Breast epithelium (tissue), 4 donors: ENCODE data around the gene FBXL7. TPM values are rescaled to one million over a fixed set of nuclear protein-coding genes. Genes with fewer than 3 reads are reported as not detected.
A peak's percentile ranks its signal among the peaks of the same experiment; 100 is the strongest.

Experiments
- DNase-seq, 2 donors: peaks; one replicate each; pipeline ENCODE4 v3.0.0-alpha.2; 2019; ENCODE audit warnings: low spot score in 2 of 2
- H3K27ac ChIP-seq, 2 donors: fragments of 200-600 bp; sonication (generic) in 1 of 2; one replicate each; pipeline ENCODE4 v1.5.1; 2016 to 2019; ENCODE audit warnings: mild to moderate bottlenecking in 1 of 2
- H3K27me3 ChIP-seq, 2 donors: fragments of 200-600 bp; sonication (generic) in 1 of 2; one replicate each; pipeline versions ENCODE4 v1.5.1 to v1.6.0; 2017 to 2019; ENCODE audit warnings: control low read depth in 1 of 2, mild to moderate bottlenecking in 1 of 2
- H3K36me3 ChIP-seq: fragments of 200-600 bp; one replicate; pipeline ENCODE4 v1.5.1; 2019
- H3K4me1 ChIP-seq, 2 donors: fragments of 200-600 bp; sonication (generic); one replicate each; pipeline ENCODE4 v1.5.1; 2016 to 2019; ENCODE audit warnings: control low read depth in 1 of 2
- H3K4me3 ChIP-seq, 3 donors: fragments of 200-600 bp; sonication (generic); 1 replicate in 2 of 3; 2 replicates in 1 of 3; pipeline ENCODE4 v1.5.1; 2016 to 2019; ENCODE audit warnings: mild to moderate bottlenecking in 3 of 3, moderate library complexity in 2 of 3
- H3K9me3 ChIP-seq, 2 donors: fragments of 200-600 bp; sonication (generic) in 1 of 2; one replicate each; pipeline ENCODE4 v1.5.1; 2016 to 2019; ENCODE audit warnings: control low read depth in 1 of 2
- CTCF ChIP-seq, 3 donors: fragments of 450-650 bp; IDR thresholded peaks; one replicate each; pipeline ENCODE4 v1.5.1; 2016 to 2017; ENCODE audit warnings: antibody characterized with exemption in 3 of 3, mild to moderate bottlenecking in 3 of 3, moderate library complexity in 3 of 3
- POLR2A ChIP-seq: fragments of 450-650 bp; IDR thresholded peaks from one replicate; pipeline ENCODE4 v1.6.1; 2016; ENCODE audit warnings: antibody characterized with exemption, mild to moderate bottlenecking, moderate library complexity
- POLR2AphosphoS5 ChIP-seq, 3 donors: sonication (generic); formaldehyde crosslinking; IDR thresholded peaks; one replicate each; pipeline ENCODE4 v1.6.1; 2017; ENCODE audit warnings: antibody characterized with exemption in 3 of 3
- intact Hi-C: fragments of 100-400 bp; cut with DNase I; formaldehyde crosslinking; loops from one replicate; pipeline ENCODE4 v1.15.1; 2023; ENCODE audit warnings: low total_unique reads
- total RNA-seq, 3 donors: library from RNA; depleted of rRNA; stranded (reverse); fragments of >200 nt; gene quantifications; one replicate each; pipeline ENCODE4 v1.1.0, GENCODE V29; 2016

FBXL7 gene
- total RNA-seq, 3 donors from 2014 or later = 6.9 to 17.3 (median 10.8) TPM

- H3K36me3 ChIP-seq = no peaks in the 10 kb centered on the region
- peak overlapping the region in 1 of 3 donors; percentile 25 for H3K4me3 ChIP-seq
- no peaks in the 10 kb centered on the region for H3K27me3 ChIP-seq
- peak overlapping the region; percentile 43 to 80 for H3K27ac ChIP-seq
- no peaks in the 10 kb centered on the region for H3K9me3 ChIP-seq
- no peak for DNase-seq
- TF ChIP-seq POLR2AphosphoS5 (IDR thresholded peaks at IDR 0.05) (no peak), CTCF (IDR thresholded peaks at IDR 0.05) (no peak), POLR2A (no peak)
- intact Hi-C loops = no loop called here
- H3K4me1 ChIP-seq = peaks cover 0 to 2% of the 10 kb centered on the region in 2 donors
These were observed 145.6 kb downstream of the FBXL7 start for GRCh38 chr5:15645381-15646160.

- no peak for DNase-seq
- Histone ChIP-seq H3K36me3 (no peaks in the 10 kb centered on the region), H3K9me3 (peaks cover 0 to 1% of the 10 kb centered on the region in 2 donors), H3K4me3 (peak overlapping the region in 1 of 3 donors; percentile 22), H3K27ac (peak overlapping the region; percentile 29 to 80), H3K27me3 (no peaks in the 10 kb centered on the region), H3K4me1 (peaks cover 0 to 2% of the 10 kb centered on the region in 2 donors)
- TF ChIP-seq POLR2A (no peak), CTCF (IDR thresholded peaks at IDR 0.05) (no peak), POLR2AphosphoS5 (IDR thresholded peaks at IDR 0.05) (no peak)
- intact Hi-C loops = no loop called here
These were observed 146.4 kb downstream of the FBXL7 start for GRCh38 chr5:15646371-15646770.

- no peak for TF ChIP-seq CTCF (IDR thresholded peaks at IDR 0.05)
- TF ChIP-seq POLR2A = no peak
- TF ChIP-seq POLR2AphosphoS5 (IDR thresholded peaks at IDR 0.05) = no peak
- intact Hi-C loops = no loop called here
- no peaks in the 10 kb centered on the region for H3K36me3 ChIP-seq
- H3K27ac ChIP-seq = peak overlapping the region in 1 of 2 donors; percentile 80
- no peaks in the 10 kb centered on the region for H3K27me3 ChIP-seq
- H3K9me3 ChIP-seq = peaks cover 0 to 6% of the 10 kb centered on the region in 2 donors
- no peak overlapping the region for H3K4me3 ChIP-seq
- peaks cover 0 to 2% of the 10 kb centered on the region in 2 donors for H3K4me1 ChIP-seq
- no peak for DNase-seq
These were observed 147.3 kb downstream of the FBXL7 start for GRCh38 chr5:15647251-15647650.

- Histone ChIP-seq H3K27me3 (no peaks in the 10 kb centered on the region), H3K9me3 (peaks cover 0 to 6% of the 10 kb centered on the region in 2 donors), H3K4me3 (no peak overlapping the region), H3K36me3 (no peaks in the 10 kb centered on the region), H3K4me1 (peaks cover 0 to 2% of the 10 kb centered on the region in 2 donors), H3K27ac (no peak overlapping the region)
- DNase-seq = no peak
- TF ChIP-seq CTCF (IDR thresholded peaks at IDR 0.05) (no peak), POLR2AphosphoS5 (IDR thresholded peaks at IDR 0.05) (no peak), POLR2A (no peak)
- intact Hi-C loops = no loop called here
These were observed 150.3 kb downstream of the FBXL7 start for GRCh38 chr5:15650266-15650665.

- no peak overlapping the region for H3K4me3 ChIP-seq
- no peak for DNase-seq
- H3K36me3 ChIP-seq = no peaks in the 10 kb centered on the region
- peaks cover 0 to 6% of the 10 kb centered on the region in 2 donors for H3K9me3 ChIP-seq
- no peak for TF ChIP-seq POLR2AphosphoS5 (IDR thresholded peaks at IDR 0.05)
- no peak for TF ChIP-seq POLR2A
- no peak for TF ChIP-seq CTCF (IDR thresholded peaks at IDR 0.05)
- H3K27me3 ChIP-seq = no peaks in the 10 kb centered on the region
- intact Hi-C loops = no loop called here
- no peak overlapping the region for H3K27ac ChIP-seq
- H3K4me1 ChIP-seq = no peaks in the 10 kb centered on the region
These were observed 154.8 kb downstream of the FBXL7 start for GRCh38 chr5:15654779-15655178.
